ENCODE data around the gene MPIG6B.

GRCh38 chr6:31729515-31729978 is 6.4 kb downstream of the MPIG6B start:
- TF ChIP-seq CTCF (conservative IDR thresholded peaks at IDR 0.05 in 1 of 2, IDR thresholded peaks at IDR 0.05 in 1 of 2; ENCODE audit: low read depth in 1 of 2, low read length in 2 of 2) = peak in 1 of 2 donors; percentile 29
- no peak for TF ChIP-seq EZH2 (IDR thresholded peaks at IDR 0.05; ENCODE audit: low read length, missing control alignments)
